HEK293 (cell line): ENCODE data around the gene RIMKLA.
A peak's percentile ranks its signal among the peaks of the same experiment; 100 is the strongest.

ENCODE experiments used
- EGR2 ChIP-seq: fragments of 450-650 bp; formaldehyde crosslinking; IDR thresholded peaks from 2 replicates; pipeline ENCODE4 v1.5.1; 2016; ENCODE audit warnings: low read depth, missing biosample characterization, missing genetic modification characterization
- IKZF3 ChIP-seq: fragments of 450-650 bp; IDR thresholded peaks from 2 replicates; pipeline ENCODE4 v1.5.0; 2018; ENCODE audit warnings: missing biosample characterization, mild to moderate bottlenecking, missing genetic modification characterization, moderate library complexity
- REPIN1 ChIP-seq: fragments of 450-650 bp; formaldehyde crosslinking; IDR thresholded peaks from 2 replicates; pipeline ENCODE4 v1.5.1; 2017; ENCODE audit warnings: missing biosample characterization, missing genetic modification characterization, low read depth
- SP2 ChIP-seq: fragments of 450-650 bp; formaldehyde crosslinking; IDR thresholded peaks from 2 replicates; pipeline ENCODE4 v1.5.1; 2016; ENCODE audit warnings: missing biosample characterization, missing genetic modification characterization
- SP3 ChIP-seq: fragments of 450-650 bp; formaldehyde crosslinking; IDR thresholded peaks from 2 replicates; pipeline ENCODE4 v1.5.1; 2016; ENCODE audit warnings: missing biosample characterization, missing genetic modification characterization
- ZBTB17 ChIP-seq: fragments of 450-650 bp; formaldehyde crosslinking; IDR thresholded peaks from 2 replicates; pipeline ENCODE4 v1.5.1; 2016; ENCODE audit warnings: missing biosample characterization, missing genetic modification characterization
- ZBTB48 ChIP-seq: fragments of 450-650 bp; formaldehyde crosslinking; IDR thresholded peaks from 2 replicates; pipeline ENCODE4 v1.5.1; 2016; ENCODE audit warnings: missing biosample characterization, missing genetic modification characterization
- ZNF133 ChIP-seq: fragments of 450-650 bp; formaldehyde crosslinking; IDR thresholded peaks from 2 replicates; pipeline ENCODE4 v1.5.1; 2016; ENCODE audit warnings: missing biosample characterization, missing genetic modification characterization
- ZNF146 ChIP-seq: fragments of 450-650 bp; formaldehyde crosslinking; IDR thresholded peaks from 2 replicates; pipeline ENCODE4 v1.5.1; 2016; ENCODE audit warnings: missing biosample characterization, missing genetic modification characterization
- ZNF239 ChIP-seq: fragments of 450-650 bp; formaldehyde crosslinking; IDR thresholded peaks from 2 replicates; pipeline ENCODE4 v1.5.1; 2016; ENCODE audit warnings: missing biosample characterization, missing genetic modification characterization
- ZNF24 ChIP-seq: fragments of 450-650 bp; formaldehyde crosslinking; IDR thresholded peaks from 2 replicates; pipeline ENCODE4 v1.5.1; 2016; ENCODE audit warnings: missing biosample characterization, missing genetic modification characterization
- ZNF248 ChIP-seq: fragments of 450-650 bp; formaldehyde crosslinking; IDR thresholded peaks from 2 replicates; pipeline ENCODE4 v1.5.1; 2017; ENCODE audit warnings: missing biosample characterization, missing genetic modification characterization
- ZNF266 ChIP-seq: fragments of 450-650 bp; formaldehyde crosslinking; IDR thresholded peaks from 2 replicates; pipeline ENCODE4 v1.5.1; 2016; ENCODE audit warnings: missing biosample characterization, missing genetic modification characterization, low read depth
- ZNF335 ChIP-seq: fragments of 450-650 bp; formaldehyde crosslinking; conservative IDR thresholded peaks from 2 replicates; pipeline ENCODE4 v1.5.1; 2016; ENCODE audit warnings: missing biosample characterization, missing genetic modification characterization
- ZNF394 ChIP-seq: fragments of 450-650 bp; formaldehyde crosslinking; IDR thresholded peaks from 2 replicates; pipeline ENCODE4 v1.5.1; 2016; ENCODE audit warnings: missing biosample characterization, missing genetic modification characterization, mild to moderate bottlenecking, moderate library complexity, borderline replicate concordance
- ZNF423 ChIP-seq: fragments of 450-650 bp; formaldehyde crosslinking; IDR thresholded peaks from 2 replicates; pipeline ENCODE4 v1.5.1; 2016; ENCODE audit warnings: missing biosample characterization, missing genetic modification characterization
- ZNF548 ChIP-seq: fragments of 450-650 bp; formaldehyde crosslinking; IDR thresholded peaks from 2 replicates; pipeline ENCODE4 v1.5.1; 2016; ENCODE audit warnings: missing biosample characterization, missing genetic modification characterization
- ZNF623 ChIP-seq: fragments of 450-650 bp; formaldehyde crosslinking; IDR thresholded peaks from 2 replicates; pipeline ENCODE4 v1.5.1; 2016; ENCODE audit warnings: missing biosample characterization, missing genetic modification characterization
- ZNF654 ChIP-seq: fragments of 450-650 bp; formaldehyde crosslinking; IDR thresholded peaks from 2 replicates; pipeline ENCODE4 v1.5.1; 2016; ENCODE audit warnings: low read depth, missing biosample characterization, missing genetic modification characterization
- ZNF658 ChIP-seq: fragments of 450-650 bp; formaldehyde crosslinking; IDR thresholded peaks from 2 replicates; pipeline ENCODE4; 2016; ENCODE audit warnings: missing biosample characterization, missing genetic modification characterization
- ZNF660 ChIP-seq: fragments of 450-650 bp; IDR thresholded peaks from 2 replicates; pipeline ENCODE4 v1.5.1; 2018; ENCODE audit warnings: missing biosample characterization, mild to moderate bottlenecking, missing genetic modification characterization
- TF ChIP-seq, protein P1 (sequence below): fragments of 450-650 bp; formaldehyde crosslinking; conservative IDR thresholded peaks from 2 replicates; pipeline ENCODE4 v1.5.1; 2016; ENCODE audit warnings: low read depth, missing biosample characterization, missing genetic modification characterization
- TF ChIP-seq, protein P2 (sequence below): fragments of 450-650 bp; formaldehyde crosslinking; IDR thresholded peaks from 2 replicates; pipeline ENCODE4 v1.5.1; 2016; ENCODE audit warnings: missing biosample characterization, missing genetic modification characterization
- TF ChIP-seq, protein P3 (sequence below): fragments of 450-650 bp; formaldehyde crosslinking; IDR thresholded peaks from 2 replicates; pipeline ENCODE4 v1.5.1; 2016; ENCODE audit warnings: missing biosample characterization, missing genetic modification characterization
- TF ChIP-seq, protein P4 (sequence below): fragments of 450-650 bp; formaldehyde crosslinking; IDR thresholded peaks from 2 replicates; pipeline ENCODE4 v1.5.1; 2016; ENCODE audit warnings: missing biosample characterization, missing genetic modification characterization
- TF ChIP-seq, protein P5 (sequence below): fragments of 450-650 bp; formaldehyde crosslinking; IDR thresholded peaks from 2 replicates; pipeline ENCODE4 v1.5.1; 2016; ENCODE audit warnings: missing biosample characterization, missing genetic modification characterization
- TF ChIP-seq, protein P6 (sequence below): fragments of 450-650 bp; IDR thresholded peaks from 2 replicates; pipeline ENCODE4 v1.5.1; 2018; ENCODE audit warnings: missing biosample characterization, missing genetic modification characterization

RIMKLA gene

DNA sequence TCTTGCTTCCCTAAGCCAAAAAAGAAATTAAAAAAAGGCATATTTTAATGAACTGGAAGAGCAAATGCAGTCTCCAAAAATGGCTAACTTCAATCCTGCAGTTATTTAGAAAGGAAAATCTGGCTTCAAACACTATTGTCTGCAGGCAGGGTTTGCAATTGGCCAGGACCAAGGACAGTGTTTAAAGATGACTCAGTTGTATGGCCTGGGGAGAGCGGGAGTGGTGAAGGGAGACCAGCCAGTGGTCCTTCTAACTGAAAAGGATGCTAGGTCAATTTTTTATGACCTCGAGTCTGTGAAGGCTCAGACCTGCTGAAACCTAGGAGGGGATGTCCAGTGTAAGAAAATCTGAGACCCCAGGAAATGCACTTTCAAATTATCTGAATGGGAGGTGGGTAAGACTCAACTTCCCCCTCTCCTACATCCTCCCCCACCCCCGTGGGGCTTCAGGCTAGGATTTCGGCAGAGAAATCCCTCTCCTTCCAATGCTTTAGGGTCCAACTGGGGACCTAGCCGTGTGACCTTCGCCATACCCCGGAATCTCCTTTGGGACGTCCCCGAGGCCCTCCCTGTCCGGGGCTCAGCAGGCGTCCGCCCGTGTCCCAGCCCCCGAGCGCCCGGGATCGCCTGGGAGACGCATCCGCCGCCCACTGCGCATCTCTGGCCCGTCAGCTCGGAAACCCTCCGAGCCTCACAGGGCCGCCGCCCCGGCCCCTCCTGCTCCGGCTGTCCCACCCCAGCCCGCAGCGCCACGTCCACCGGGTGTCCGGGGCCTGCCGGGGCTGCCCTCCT, 602 bp upstream of the RIMKLA start (continued):
- TF ChIP-seq, protein P1, sequence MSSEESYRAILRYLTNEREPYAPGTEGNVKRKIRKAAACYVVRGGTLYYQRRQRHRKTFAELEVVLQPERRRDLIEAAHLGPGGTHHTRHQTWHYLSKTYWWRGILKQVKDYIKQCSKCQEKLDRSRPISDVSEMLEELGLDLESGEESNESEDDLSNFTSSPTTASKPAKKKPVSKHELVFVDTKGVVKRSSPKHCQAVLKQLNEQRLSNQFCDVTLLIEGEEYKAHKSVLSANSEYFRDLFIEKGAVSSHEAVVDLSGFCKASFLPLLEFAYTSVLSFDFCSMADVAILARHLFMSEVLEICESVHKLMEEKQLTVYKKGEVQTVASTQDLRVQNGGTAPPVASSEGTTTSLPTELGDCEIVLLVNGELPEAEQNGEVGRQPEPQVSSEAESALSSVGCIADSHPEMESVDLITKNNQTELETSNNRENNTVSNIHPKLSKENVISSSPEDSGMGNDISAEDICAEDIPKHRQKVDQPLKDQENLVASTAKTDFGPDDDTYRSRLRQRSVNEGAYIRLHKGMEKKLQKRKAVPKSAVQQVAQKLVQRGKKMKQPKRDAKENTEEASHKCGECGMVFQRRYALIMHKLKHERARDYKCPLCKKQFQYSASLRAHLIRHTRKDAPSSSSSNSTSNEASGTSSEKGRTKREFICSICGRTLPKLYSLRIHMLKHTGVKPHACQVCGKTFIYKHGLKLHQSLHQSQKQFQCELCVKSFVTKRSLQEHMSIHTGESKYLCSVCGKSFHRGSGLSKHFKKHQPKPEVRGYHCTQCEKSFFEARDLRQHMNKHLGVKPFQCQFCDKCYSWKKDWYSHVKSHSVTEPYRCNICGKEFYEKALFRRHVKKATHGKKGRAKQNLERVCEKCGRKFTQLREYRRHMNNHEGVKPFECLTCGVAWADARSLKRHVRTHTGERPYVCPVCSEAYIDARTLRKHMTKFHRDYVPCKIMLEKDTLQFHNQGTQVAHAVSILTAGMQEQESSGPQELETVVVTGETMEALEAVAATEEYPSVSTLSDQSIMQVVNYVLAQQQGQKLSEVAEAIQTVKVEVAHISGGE (tag by site-specific recombination) = peak; percentile 36; the same call in 1 of the 2 replicates
- peak; percentile 43; the same call in 1 of the 2 replicates for TF ChIP-seq ZBTB17 (tag by site-specific recombination)
- TF ChIP-seq, protein P2, sequence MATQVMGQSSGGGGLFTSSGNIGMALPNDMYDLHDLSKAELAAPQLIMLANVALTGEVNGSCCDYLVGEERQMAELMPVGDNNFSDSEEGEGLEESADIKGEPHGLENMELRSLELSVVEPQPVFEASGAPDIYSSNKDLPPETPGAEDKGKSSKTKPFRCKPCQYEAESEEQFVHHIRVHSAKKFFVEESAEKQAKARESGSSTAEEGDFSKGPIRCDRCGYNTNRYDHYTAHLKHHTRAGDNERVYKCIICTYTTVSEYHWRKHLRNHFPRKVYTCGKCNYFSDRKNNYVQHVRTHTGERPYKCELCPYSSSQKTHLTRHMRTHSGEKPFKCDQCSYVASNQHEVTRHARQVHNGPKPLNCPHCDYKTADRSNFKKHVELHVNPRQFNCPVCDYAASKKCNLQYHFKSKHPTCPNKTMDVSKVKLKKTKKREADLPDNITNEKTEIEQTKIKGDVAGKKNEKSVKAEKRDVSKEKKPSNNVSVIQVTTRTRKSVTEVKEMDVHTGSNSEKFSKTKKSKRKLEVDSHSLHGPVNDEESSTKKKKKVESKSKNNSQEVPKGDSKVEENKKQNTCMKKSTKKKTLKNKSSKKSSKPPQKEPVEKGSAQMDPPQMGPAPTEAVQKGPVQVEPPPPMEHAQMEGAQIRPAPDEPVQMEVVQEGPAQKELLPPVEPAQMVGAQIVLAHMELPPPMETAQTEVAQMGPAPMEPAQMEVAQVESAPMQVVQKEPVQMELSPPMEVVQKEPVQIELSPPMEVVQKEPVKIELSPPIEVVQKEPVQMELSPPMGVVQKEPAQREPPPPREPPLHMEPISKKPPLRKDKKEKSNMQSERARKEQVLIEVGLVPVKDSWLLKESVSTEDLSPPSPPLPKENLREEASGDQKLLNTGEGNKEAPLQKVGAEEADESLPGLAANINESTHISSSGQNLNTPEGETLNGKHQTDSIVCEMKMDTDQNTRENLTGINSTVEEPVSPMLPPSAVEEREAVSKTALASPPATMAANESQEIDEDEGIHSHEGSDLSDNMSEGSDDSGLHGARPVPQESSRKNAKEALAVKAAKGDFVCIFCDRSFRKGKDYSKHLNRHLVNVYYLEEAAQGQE (tag by site-specific recombination) = peak; percentile 94
- no peak for TF ChIP-seq ZNF660 (tag by site-specific recombination)
- no peak for TF ChIP-seq ZNF623
- TF ChIP-seq EGR2 (tag by site-specific recombination) = peak; percentile 46
- no peak for TF ChIP-seq ZNF248
- no peak for TF ChIP-seq ZNF548 (tag by site-specific recombination)
- TF ChIP-seq, protein P3, sequence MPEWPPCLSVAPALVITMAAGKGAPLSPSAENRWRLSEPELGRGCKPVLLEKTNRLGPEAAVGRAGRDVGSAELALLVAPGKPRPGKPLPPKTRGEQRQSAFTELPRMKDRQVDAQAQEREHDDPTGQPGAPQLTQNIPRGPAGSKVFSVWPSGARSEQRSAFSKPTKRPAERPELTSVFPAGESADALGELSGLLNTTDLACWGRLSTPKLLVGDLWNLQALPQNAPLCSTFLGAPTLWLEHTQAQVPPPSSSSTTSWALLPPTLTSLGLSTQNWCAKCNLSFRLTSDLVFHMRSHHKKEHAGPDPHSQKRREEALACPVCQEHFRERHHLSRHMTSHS = no peak
- TF ChIP-seq SP3 (tag by site-specific recombination) = peak; percentile 34; the same call in 1 of the 2 replicates
- TF ChIP-seq SP2 (tag by site-specific recombination) = peak; percentile 68
- TF ChIP-seq ZNF335 (tag by site-specific recombination) = peak; percentile 89
- TF ChIP-seq ZNF658 (tag by site-specific recombination) = no peak
- 0 out of 2 replicates have a peak, but pooled peaks have one; percentile 24 for TF ChIP-seq ZNF24 (tag by site-specific recombination)
- 0 out of 2 replicates have a peak, but pooled peaks have one; percentile 37 for TF ChIP-seq ZBTB48
- TF ChIP-seq, protein P4, sequence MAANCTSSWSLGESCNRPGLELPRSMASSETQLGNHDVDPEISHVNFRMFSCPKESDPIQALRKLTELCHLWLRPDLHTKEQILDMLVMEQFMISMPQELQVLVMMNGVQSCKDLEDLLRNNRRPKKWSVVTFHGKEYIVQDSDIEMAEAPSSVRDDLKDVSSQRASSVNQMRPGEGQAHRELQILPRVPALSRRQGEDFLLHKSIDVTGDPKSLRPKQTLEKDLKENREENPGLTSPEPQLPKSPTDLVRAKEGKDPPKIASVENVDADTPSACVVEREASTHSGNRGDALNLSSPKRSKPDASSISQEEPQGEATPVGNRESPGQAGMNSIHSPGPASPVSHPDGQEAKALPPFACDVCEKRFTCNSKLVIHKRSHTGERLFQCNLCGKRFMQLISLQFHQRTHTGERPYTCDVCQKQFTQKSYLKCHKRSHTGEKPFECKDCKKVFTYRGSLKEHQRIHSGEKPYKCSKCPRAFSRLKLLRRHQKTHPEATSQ (tag by site-specific recombination) = no peak
- TF ChIP-seq ZNF133 = no peak
- no peak for TF ChIP-seq ZNF394 (tag by site-specific recombination)
- TF ChIP-seq ZNF423 (tag by site-specific recombination) = peak; percentile 66; the same call in 1 of the 2 replicates
- TF ChIP-seq, protein P5, sequence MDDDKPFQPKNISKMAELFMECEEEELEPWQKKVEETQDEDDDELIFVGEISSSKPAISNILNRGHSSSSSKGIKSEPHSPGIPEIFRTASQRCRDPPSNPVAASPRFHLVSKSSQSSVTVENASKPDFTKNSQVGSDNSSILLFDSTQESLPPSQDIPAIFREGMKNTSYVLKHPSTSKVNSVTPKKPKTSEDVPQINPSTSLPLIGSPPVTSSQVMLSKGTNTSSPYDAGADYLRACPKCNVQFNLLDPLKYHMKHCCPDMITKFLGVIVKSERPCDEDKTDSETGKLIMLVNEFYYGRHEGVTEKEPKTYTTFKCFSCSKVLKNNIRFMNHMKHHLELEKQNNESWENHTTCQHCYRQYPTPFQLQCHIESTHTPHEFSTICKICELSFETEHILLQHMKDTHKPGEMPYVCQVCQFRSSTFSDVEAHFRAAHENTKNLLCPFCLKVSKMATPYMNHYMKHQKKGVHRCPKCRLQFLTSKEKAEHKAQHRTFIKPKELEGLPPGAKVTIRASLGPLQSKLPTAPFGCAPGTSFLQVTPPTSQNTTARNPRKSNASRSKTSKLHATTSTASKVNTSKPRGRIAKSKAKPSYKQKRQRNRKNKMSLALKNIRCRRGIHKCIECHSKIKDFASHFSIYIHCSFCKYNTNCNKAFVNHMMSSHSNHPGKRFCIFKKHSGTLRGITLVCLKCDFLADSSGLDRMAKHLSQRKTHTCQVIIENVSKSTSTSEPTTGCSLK (tag by site-specific recombination) = no peak
- no peak for TF ChIP-seq ZNF239
- peak; percentile 28; the same call in 1 of the 2 replicates for TF ChIP-seq IKZF3 (tag by site-specific recombination)
- TF ChIP-seq, protein P6, sequence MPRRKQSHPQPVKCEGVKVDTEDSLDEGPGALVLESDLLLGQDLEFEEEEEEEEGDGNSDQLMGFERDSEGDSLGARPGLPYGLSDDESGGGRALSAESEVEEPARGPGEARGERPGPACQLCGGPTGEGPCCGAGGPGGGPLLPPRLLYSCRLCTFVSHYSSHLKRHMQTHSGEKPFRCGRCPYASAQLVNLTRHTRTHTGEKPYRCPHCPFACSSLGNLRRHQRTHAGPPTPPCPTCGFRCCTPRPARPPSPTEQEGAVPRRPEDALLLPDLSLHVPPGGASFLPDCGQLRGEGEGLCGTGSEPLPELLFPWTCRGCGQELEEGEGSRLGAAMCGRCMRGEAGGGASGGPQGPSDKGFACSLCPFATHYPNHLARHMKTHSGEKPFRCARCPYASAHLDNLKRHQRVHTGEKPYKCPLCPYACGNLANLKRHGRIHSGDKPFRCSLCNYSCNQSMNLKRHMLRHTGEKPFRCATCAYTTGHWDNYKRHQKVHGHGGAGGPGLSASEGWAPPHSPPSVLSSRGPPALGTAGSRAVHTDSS (tag by site-specific recombination) = no peak
- TF ChIP-seq REPIN1 (tag by site-specific recombination) = no peak
- TF ChIP-seq ZNF146 (tag by site-specific recombination) = no peak
- TF ChIP-seq ZNF654 (tag by site-specific recombination) = no peak
- TF ChIP-seq ZNF266 = no peak
